AG09319 (cell line): ENCODE results near the gene LAMTOR4.

Source experiments
- DNase-seq: peaks from one replicate; pipeline ENCODE4 v3.0.0-alpha.2; 2010; ENCODE audit warnings: low read depth; ENCODE audit errors: extremely low read depth
- CTCF ChIP-seq: IDR thresholded peaks from 2 replicates; pipeline ENCODE4 v1.5.1; 2011; ENCODE audit warnings: low read depth, mild to moderate bottlenecking, inconsistent platforms, low read length, moderate library complexity

Gene LAMTOR4

DNA sequence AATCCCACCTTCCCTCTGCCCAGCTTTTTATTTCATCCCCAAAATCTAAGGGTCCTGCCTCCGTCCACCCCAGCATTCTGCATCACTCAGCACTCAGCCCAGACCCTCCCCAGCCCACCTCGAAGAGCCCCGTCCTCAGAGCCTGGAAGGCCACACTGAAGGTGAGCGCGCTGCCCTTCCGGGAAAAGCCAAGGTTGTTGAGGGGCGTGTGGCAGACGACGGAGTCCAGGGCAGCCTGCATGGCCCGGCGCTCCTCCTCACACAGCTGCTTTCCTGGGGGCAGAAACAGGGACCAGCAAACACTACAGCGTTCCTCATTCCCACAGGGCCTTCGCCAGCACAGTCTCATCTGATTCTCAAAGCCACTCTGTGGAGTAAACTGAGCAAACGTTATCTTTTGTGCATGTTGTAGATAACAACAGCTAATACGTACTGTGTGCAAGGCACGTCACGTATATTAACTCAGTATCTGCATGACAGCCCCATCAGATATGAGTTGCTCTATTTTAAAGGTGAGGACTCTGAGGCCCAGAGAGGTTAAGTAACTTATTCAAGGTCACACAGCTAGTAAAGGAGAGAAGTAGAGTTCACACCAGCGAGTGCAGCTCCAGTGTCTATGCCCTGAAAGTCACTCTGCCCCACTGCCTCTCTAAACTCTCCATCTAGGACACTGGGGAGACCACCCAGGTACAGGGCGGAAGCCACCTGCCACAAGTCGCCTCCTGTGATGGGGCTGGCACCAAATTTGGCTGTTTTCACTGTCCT lies 7.0 kb downstream of the LAMTOR4 start:
- no peak for DNase-seq
- TF ChIP-seq CTCF, result no peak

DNA sequence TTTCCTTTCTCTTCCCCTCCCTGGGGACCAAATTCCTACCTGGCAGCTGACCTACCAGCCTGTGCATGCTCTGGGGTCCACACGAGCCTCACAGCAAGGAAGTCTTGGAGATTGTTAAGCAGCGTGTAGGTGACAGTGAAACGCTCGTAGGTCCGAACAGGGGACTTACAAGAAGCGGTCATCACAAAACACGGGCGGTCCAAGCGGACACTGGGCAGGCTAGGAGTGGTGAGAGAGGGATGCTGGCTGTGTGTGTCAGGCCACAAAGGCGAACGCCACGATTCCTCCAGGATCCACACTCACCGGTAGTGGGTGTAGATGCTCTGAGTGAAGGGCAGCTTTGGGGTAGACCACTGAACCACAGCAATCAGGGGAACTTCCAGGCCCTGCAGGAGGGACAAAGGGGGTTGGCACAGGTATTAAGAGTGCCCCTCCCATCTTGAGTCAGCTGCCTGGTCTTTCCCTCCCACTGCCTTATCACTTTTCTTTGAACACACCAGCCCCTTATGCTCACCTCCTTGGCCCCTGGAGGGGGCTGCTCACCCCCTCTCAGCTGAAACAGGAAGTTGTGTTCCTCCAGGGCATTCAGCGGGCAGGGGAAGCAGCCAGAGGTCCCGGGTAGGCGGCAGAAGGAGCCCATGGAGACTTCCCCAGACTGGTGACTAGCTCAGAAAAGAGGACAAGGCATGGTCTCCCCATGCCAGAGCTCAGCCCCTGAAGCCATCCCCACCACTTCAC lies 7.8 kb downstream of the LAMTOR4 start:
- DNase-seq, result no peak
- TF ChIP-seq CTCF, result no peak

DNA sequence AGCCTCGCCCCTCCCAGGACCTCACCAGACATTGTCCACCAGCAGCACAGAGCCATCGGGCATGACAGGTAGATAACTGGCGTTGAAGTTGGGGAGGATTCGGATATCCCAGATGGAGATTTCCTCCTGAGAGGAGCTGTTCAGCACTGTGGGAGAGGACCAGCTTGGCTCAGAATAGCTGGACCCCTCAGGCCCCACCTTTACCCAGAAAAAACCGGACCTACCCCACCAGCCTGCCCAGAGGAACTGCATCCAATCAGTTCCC lies 8.3 kb downstream of the LAMTOR4 start:
- no peak for DNase-seq
- TF ChIP-seq CTCF, result no peak

DNA sequence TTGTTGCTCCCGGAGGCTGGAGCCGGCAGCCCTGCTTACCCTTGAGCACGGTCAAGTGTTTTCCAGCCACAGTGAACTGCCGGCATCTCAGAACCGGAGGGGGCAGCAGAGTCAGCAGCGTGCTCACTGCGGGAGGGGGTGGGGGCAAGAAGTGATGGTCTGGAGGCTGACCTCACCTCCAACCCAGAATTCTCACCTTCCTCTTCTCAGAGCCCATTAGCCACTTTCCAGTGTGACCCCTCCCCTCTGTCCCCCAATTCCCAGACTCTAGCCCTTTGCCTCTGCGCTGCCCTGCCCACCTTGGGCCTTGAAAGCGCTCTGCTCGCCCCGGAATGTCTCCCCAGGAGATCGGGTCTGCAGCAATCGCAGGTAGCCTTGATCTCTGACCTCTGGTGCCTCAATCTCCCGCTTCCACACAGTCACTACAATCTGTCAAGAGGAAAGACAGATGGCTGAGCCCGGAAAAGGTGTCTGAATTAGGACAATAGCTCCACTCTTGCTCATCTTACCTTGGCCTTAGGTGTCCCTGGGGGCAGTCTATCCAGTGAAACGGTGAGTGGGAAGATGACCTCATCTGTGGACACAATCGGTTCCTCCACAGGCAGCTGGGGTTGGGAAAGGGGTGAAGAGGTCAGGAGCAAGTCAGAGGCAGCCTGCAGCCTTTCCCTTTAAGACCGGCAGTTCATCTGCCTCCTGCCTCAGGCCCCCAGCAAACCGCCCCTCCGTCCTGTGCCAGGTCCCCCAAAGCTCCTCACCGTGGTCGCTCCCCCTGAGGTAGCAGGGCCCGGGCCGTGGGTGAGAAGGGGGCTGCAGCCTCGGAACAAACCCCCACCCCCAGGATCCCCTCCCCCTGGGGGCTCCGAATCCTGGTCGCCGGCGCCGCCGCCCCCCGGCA lies 8.9 kb downstream of the LAMTOR4 start:
- TF ChIP-seq CTCF, result no peak; the same call in 1 of the 2 replicates
- DNase-seq, result no peak

- DNase-seq, result no peak
- TF ChIP-seq CTCF, result no peak
Observed at GRCh38 chr7:100158229-100159098, 9.7 kb downstream of the LAMTOR4 start, which contains the start of gene TRAPPC14. Gene TRAPPC14, minus strand, starts transcription at chr7:100158723. Its CDS starts 224 bp downstream, at chr7:100158499.

DNA sequence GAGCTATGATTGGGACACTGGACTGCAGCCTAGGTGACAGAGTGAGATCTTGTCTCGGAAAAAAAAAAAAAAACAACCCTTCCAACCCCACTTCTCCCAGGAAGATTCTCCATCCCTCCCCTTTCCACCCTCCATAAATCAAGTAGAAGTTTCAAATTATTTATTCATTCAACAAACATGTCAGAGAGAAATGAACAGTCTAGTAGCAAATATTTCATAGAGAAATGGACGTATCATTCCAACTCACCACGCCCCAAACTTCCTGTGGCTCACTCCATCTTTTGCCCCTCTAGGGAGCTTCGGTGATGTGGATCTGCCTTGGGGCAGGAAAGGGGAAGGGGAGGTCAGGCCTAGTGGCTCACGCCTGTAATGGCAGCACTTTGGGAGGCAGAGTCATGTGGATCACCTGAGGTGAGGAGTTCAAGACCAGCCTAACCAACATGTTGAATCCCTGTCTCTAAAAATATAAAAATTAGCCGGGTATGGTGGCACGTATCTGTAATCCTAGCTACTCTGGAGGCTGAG lies 10.4 kb downstream of the LAMTOR4 start:
- no peak for DNase-seq
- no peak for TF ChIP-seq CTCF
